NCI-H524 (cell line): ENCODE data around the gene EFHD2.
"Not testable (repeated sequence)": the region's sequence is repeated elsewhere in the genome, so short reads cannot be mapped to it uniquely, and the experiment has no call there.

Experiments used
- DNase-seq, 2 experiments: peaks; one replicate each; lab custom pipeline; 2025; lab: John Stamatoyannopoulos, UW

Gene EFHD2, protein sequence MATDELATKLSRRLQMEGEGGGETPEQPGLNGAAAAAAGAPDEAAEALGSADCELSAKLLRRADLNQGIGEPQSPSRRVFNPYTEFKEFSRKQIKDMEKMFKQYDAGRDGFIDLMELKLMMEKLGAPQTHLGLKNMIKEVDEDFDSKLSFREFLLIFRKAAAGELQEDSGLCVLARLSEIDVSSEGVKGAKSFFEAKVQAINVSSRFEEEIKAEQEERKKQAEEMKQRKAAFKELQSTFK

DNA sequence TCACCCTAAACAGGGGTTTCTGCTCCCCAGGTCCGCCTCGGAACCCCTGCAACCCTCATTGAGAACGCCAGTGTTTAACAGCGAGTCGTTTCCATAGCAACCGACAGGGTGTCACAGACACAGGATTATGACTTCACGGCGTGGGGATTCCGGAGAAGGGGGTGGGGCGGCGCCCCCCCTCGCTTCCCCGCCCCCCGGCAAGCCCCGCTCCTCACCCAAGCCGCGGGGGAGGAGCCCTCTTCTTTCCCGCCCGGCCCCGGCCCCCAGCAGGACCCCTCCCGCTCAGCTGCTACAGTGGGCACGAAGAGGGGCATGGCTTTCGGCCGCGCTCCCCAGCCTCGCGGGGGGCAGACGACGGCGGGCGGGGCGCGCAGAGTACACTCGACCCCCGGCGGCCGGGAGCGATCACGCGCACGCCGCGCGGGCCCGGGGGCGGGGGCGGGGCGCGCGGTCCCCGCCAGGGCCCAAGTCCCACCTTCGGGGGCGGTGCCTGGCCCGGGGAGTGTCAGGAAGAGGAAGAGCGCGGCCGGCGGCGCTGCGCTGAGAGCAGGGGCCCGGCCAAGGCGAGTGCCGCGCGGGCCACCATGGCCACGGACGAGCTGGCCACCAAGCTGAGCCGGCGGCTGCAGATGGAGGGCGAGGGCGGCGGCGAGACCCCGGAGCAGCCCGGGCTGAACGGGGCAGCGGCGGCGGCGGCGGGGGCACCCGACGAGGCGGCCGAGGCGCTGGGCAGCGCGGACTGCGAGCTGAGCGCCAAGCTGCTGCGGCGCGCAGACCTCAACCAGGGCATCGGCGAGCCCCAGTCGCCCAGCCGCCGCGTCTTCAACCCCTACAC is at the start of gene EFHD2:
TSS of gene EFHD2 (plus strand) at position 501 of the 835 bp plus-strand sequence. CDS start at position 585, 84 bp downstream.
- DNase-seq = peak; percentile 53 to 85

- DNase-seq = no peak
These were observed 49.0 kb upstream of the EFHD2 start for GRCh38 chr1:15360700-15361099.

GRCh38 chr1:15362096-15362736 is 47.5 kb upstream of the EFHD2 start:
- no peak for DNase-seq

- no peak for DNase-seq
These were observed 47.0 kb upstream of the EFHD2 start for GRCh38 chr1:15362737-15363128.

- DNase-seq = no peak
These were observed 44.9 kb upstream of the EFHD2 start for GRCh38 chr1:15364740-15365139.

DNA sequence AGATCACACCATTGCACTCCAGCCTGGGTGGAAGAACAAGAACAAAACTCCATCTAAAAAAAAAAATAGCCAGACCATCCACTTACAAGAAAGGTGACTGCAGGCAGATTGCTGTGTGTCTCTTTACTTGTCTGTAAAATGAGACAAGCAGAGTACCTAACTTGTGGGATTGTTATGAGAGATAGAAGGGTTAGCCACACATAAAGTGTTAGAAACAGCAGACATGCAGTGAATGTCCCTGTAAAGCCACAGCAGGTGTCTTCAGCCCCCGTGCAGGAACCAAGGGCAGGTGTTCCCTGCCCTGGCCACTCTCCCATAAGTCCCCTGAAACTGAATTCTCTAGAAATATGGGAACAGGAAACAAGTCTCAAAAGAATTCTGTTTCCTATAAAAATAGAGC is 40.8 kb upstream of the EFHD2 start:
- no peak for DNase-seq

DNA sequence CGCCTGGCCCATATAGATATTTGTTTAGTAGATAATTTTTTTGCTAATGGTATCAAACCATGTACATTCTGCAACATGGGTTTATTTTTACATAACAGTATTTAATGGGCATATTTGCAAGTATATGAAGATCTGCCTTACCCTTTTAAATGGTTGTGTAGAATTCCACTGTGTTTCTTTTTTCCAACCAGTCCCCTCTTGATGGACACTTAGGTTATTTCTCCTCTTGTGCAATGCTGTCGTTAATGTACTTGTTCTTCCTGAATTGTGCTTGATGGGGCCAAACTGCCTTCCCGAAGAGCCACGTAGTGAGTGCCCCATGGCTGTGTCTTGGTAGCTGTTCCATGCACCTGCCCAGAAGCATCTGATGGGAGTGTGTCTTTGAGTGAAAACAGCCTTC is 39.4 kb upstream of the EFHD2 start:
- no peak for DNase-seq

DNA sequence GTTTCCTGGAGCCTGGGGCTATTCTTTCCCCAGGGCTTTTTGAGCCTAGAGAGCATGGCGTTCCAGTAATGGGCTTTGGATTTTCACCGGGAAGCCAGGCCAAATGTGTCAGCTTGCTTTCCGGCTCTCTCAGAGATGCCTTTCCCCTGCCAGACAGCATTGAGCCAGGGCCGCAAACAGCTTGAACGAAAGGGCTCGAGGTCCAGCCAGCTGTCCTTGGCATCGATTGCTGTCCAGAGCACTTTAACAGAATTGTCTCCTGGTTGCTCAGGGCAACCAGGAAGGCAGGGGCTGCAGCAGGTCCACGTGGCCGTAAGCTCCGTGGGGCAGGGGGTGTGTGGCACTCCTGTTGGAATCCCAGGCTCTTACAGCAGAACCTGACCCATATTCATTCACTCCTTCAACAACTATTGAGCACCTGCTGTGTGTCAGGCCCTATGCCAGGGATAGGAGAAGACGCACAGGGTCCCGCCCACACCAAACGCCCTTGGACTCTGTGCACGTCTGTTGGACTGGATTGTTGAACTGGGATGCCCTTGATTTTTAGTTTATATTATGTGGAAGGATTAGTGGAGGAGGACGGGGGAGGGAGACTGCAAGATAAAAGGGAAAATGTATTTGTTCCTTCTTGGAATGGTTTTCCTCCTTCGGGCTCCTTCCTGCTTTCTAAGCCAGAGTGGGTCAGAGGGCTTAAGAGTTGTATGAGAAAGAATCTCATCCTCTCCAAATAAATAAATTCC is 38.7 kb upstream of the EFHD2 start:
- no peak for DNase-seq

DNA sequence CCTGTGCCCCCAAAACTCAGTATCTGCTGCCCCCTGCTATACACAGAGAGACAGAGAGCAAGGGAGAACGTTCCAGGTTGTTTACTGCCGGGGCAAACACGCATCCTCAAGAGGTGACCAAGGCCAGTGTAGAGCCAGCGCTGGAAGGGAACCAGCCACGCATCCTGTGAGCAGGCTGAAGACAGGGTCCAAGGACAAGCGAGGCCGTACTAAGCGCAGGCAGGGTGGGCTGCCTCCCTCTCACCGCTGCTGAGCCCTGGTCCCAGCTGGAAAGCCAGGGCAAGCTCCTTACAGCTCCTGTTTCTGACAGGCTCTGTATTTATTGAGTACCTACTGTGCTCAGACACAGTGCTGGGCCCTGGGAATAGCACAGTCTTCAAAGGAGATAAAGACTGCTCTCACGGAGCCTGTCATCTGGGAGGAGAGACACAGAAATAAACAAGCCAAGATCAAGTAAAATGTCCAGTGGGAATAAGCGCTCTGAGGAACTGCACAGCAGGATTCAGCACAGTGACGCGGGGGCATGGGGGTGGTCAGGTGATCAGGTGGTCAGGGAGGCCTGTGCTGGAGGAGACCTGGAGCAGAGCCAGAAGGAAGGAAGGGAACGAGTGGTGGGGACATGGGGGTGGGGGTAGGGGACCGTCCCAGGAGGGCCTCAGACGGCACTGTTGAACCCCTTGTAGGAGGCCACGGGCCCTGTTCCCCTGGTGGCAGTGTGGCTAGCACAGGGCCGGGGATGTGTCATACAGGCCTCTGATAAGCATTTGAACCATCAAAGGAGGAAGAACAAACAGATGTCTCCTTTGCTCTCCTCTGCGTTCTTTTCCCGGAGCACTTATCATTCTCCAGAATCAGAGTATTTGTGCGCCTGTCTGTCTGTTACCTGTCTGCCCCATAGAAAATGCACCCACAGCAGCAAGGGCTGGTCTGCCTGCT is 37.8 kb upstream of the EFHD2 start:
- DNase-seq = no peak

DNA sequence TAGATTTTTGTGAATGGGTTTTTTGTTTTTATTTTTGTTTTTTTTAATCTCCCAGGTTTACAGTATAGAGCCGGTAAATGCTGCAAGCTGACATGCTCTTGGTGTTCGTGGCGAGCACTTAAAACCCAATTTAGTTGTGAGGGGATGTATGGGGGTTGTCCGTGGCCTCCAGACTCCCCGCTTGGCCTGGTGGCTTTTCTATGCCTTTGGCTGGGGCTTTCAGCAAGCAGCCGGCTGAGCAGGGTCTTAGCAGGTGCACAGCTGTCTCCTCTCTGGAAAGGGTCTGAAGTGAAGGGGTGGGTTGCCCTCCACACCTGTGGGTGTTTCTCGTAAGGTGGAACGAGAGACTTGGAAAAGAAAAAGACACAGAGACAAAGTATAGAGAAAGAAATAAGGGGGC is 31.0 kb upstream of the EFHD2 start:
- DNase-seq = peak in 1 of 2 experiments; percentile 31

- DNase-seq = not testable (repeated sequence)
These were observed 30.5 kb upstream of the EFHD2 start for GRCh38 chr1:15379151-15379550.

GRCh38 chr1:15380601-15381508 is 28.8 kb upstream of the EFHD2 start:
- DNase-seq = no peak

DNA sequence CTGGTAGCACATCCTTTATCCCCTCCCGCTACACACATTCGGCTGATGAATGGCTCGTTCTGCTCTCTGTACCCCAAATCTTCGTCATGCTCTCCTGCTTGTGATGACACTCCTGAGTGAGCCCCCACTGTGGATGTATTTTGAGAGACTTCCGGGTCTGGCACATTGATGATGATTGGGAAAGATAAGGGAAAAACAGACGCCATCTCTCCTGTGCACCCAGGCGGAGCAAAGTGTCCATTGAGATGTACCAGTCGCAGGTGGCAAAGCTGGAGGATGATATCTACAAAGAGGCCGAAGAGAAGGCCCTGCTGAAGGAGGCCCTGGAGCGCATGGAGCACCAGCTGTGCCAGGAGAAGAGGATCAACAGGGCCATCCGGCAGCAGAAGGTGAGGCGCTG is 27.9 kb upstream of the EFHD2 start:
- peak in 1 of 2 experiments; percentile 64 for DNase-seq

GRCh38 chr1:15382601-15383518 is 26.8 kb upstream of the EFHD2 start:
- peak in 1 of 2 experiments; percentile 3 for DNase-seq

DNA sequence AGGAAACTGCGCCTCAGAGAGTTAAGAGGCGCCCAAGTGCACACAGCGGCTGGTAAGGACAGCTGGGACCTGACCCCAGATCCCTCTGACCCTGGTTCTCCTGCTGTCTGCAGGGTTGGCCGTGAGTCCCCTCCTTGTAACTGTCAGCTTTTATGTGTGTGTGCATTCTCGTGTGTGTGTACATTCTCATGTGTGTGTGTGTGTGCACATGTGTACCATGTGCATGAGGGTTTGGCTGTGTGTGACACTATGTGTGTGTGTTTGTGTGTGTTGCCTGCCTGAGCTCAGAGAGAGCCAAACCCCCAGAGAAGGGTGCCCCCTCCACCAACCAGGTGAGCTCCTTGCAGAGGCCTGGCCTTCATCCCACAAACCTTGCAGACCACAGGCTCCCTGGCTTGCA is 25.9 kb upstream of the EFHD2 start:
- no peak for DNase-seq

- DNase-seq = no peak
These were observed 25.3 kb upstream of the EFHD2 start for GRCh38 chr1:15384301-15384901.

DNA sequence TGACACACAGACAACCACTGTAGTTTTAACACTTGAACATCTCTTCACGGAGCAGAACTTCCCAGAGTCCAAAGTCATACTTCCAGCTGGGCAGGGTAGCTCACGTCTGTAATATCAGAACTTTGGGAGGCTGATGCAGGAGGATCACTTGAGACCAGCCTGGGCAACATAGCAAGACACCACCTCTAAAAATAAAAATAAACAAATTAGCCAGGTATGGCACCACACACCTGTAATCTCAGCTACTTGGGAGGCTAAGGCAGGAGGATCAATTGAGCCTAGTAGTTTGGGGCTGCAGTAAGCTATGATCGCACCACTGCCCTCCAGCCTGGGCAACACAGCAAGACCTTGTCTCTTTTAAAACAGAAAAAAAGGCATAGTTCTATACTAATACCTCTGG is 24.3 kb upstream of the EFHD2 start:
- DNase-seq = no peak

GRCh38 chr1:15386164-15386749 is 23.4 kb upstream of the EFHD2 start:
- no peak for DNase-seq
